ENCODE results near the gene DHX30.

DNA sequence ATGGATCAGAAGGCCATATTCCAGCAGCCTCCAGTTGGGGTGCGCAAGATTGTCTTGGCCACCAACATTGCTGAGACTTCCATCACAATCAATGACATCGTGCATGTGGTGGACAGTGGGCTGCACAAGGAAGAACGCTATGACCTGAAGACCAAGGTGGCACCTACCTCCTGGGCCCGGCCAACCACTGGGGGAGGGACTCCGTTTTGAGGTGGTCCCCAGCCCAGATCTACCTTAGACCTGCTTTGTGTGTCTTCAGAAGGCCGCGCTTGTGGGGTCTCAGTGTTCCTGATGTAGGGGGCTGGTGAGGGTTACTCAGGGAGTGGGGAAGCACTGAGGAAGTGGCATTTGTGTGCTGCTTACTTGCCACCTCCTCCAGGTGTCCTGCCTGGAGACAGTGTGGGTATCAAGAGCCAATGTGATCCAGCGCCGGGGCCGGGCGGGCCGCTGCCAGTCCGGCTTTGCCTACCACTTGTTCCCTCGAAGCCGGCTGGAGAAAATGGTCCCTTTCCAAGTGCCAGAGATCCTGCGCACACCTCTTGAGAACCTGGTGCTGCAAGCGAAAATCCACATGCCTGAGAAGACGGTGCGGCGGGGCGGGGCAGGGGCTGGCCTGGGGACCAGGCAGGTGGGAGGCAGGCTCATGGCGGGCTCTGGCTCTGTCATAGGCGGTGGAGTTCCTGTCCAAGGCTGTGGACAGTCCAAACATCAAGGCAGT is 45.0 kb downstream of the DHX30 start:
- TF ChIP-seq POLR2AphosphoS5 (IDR thresholded peaks at IDR 0.05; ENCODE audit: low read depth, low read length): no peak
- TF ChIP-seq SIN3A (IDR thresholded peaks at IDR 0.05; ENCODE audit: borderline replicate concordance, insufficient read depth, low read length): no peak
